NOMO-1 treated with DMSO at 0.1 percent for 48 hours (cell line): ENCODE data around the gene PTPN4.

Experiments
- DNase-seq: peaks from one replicate; lab custom pipeline; 2025; ENCODE audit not compliant: unreplicated experiment; lab: John Stamatoyannopoulos, UW

Gene PTPN4

DNA sequence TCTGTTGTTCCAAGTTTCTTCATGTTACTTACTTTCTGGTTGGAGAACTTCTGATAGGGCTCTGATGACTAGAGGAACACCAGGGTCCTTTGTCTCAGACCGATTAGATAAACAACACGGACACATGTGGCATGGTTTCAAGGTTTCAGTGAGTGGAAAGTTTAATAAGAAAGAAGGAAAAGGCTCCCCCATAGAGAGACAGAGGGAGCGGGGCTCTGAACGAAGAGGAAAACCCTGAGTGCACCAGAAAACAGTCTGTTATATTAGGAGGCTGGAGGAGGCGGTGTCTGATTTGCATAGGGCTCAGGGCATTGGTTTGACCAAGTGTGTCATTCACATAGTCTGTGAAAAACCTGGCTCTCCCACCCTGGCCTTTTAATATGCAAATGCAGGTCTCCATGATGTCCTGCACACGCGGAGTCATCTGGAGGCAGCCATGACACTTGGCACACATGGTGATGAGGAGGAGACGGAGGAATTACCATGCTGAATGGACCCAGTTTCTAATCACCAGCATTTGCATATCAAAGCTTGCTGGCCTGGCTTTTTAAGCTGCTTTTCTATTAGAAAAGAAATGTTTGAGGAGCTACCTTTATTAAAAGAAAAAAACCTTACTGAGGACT is 94.2 kb downstream of the PTPN4 start:
- DNase-seq = no peak

DNA sequence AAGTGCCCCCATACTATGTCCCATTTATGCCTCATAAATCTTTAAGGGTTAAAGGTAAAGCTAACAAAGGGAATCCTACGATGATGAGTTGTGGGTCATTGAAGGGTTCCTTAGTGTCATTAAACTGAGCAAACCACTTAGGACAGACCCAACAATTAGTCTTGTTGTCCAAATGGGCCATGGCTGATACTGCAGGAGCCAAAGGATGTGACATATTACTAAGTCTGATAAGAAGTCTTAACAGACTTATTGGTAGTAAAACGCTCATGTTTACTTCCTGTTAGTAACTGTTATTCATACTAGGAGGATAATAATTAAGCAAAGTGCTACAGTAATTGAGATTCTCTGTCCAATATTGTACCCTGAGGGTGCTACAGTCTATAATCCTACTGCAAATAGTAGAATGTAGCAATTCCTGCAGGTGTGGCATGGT is 96.8 kb downstream of the PTPN4 start:
- no peak for DNase-seq

DNA sequence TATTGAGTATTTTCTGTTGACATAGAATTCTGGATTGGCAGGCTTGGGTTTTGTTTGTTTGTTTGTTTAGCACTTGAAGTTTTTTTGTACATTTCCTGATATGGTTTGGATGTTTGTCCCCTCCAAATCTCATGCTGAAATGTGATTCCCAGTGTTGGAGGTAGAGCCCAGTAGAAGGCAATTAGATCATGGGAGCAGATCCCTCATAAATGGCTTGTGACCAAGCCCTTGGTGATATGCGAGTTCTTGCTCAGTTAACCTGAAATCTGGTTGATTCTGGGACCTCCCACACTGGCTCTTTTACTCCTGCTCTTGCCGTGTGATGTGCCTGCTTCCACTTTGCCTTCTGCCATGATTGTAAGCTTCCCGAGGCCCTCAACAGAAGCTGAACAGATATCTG is 98.0 kb downstream of the PTPN4 start:
- DNase-seq = no peak

DNA sequence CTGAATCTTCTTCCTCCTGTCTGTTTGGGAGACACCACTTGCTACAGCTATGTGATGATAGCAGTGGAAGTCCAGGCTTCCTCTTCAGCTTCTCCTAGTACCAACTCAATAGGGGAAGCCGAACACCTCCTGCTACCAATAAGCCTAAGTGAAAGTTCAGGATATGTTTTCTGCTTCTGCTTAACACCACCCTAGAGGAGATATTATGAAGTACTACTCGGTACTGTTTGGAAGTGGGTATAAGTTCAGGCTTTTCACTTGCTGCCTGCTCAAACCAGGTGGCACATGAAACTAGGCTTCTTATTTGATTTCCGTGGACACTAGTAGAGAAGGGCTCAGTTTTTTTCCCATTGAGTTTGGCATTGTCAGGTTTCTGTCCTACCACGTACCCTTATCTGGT is 99.8 kb downstream of the PTPN4 start:
- no peak for DNase-seq

DNA sequence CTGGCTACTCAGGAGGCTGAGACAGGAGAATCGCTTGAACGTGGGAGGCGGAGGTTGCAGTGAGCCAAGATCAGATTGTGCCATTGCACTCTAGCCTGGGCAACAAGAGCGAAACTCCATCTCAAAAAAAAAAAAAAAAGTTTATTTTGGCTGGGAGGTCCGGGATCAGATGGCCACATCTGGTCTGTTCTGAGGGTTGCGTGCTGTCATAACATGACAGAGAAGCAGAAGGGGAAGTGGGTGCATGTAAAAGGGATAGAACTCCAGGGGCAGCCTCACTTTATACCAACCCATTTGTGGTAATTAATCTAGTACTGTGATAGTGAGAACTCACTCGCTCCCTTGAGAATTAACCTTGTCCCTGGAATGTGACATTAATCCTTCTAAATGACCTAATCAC is 101.2 kb downstream of the PTPN4 start:
- peak; percentile 12 for DNase-seq

DNA sequence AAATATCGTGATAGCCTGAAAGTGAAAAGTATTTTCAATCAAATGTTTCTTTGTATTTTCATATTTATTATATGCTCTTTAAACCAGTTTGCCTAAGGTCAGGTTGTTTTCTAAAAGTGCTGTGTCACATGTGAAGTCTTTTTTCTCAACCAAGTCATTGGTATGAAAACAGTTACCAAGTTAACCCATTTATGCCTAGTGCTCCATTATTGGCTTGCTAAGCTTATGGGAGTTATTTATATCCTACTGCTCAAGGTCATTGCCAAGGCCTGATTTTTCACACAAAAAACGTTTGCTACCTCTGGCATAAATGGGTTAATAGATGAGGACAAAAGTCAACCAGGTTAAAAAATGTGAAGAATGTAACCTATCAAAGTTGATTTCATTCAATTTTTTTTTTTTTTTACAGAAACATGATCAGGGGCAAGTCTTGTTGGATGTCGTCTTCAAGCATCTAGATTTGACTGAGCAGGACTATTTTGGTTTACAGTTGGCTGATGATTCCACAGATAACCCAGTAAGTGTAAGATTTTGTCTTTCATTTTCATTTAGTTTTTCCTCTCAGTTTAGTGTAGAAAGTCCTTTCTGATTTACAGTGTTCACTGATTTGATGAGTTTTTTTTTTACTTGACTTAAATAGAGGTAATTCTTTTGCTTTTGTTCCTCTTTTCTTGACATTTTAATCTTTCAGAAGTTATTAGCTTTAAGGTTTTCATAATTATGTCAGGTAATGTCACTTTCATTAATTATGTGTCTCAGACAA is 102.6 kb downstream of the PTPN4 start:
- DNase-seq = peak; percentile 4

DNA sequence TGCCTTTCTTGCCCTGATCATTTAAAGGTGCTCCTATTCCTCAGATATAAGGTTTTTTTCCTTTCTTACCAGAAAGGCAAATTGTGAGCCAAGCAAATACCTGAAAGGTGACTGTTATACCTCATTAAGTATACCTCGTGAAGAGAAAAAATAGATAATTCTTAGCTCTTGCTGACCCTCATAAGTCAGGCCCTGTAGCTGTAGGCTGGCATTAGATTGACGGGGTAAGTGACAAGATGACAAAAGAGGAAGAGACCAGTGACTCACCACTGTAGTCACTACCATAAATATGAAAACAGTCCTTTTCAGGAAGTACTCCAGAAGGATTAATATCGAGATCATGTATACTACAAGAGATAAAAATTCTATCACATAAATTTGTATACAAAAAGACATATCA is 104.6 kb downstream of the PTPN4 start:
- peak; percentile 84 for DNase-seq

DNA sequence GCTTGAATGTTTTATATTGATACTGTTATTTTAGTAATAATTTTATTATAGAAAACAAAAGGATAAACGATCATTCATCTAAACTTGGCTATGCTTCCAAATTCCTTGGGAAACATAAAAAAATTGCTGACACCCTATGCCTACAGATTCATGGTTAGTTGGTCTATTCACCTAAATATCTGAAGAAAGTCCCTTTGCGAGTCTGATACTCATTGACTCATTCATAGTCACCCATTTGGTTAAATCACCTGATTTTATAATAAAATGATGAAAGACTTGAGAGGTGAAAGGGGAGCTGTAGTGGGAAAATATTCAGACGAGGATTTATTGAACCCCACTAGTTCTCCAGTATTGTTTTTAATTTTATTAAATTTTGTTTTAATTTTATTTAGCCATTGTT is 112.0 kb downstream of the PTPN4 start:
- no peak for DNase-seq

DNA sequence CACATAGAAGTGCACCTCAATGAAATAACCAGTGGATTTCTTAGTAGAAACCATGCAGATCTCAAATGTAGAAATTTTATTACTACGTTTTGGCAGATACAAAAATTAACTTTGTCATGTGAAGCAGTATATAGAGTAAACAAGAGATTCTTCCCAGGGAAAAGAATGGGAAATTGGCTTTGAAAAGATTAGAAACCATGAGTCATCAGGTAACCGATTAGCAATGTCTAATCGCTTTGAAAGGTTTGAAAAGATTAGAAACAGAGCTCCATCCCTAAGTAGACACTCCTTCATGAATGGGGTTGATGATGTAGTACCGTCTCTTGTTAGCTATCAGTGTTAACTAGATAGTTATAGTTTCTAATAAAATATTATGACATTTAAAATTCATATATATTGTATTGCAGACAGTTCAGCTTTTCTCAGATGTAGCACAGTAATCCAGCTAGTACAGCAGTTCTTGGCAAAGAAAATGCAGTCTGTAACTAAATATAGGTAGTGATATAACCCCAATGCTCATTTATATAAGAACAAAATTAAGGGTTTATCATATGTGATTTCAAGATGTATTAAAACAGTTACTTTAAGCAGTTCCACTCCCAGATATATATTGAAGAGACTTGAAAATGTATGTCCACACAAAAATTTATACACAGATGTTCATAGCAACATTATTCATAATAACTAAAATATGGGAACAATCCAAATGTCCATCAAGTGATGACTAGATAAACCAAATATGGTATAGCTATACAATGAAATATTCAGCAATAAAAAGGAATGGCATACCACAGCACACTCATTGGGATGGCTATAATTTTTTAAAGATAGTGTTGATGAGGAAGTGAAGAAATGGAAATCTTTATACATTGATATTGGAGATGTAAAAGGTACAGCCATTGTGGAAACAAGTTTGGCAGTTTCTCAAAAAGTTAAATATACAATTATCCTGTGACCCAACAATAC is 113.9 kb downstream of the PTPN4 start:
- DNase-seq = no peak

DNA sequence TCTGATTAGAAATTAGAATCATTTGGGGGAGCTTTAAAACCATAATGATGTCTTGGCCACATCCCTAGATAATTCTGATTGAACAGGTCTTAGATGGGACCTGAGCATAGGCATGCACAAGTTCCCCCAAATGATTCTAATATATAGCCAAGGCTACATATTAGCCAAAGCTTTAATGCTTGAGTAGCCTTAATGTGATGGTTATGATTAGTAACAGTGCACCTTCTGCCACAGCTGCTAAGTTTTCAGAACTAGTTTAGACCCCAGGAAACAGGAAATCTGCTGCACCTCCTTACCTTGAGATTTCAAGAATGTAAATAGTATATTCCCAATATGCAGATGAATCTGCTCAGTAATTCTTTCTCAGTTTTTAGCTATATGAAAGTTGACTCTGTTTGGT is 119.8 kb downstream of the PTPN4 start:
- no peak for DNase-seq

DNA sequence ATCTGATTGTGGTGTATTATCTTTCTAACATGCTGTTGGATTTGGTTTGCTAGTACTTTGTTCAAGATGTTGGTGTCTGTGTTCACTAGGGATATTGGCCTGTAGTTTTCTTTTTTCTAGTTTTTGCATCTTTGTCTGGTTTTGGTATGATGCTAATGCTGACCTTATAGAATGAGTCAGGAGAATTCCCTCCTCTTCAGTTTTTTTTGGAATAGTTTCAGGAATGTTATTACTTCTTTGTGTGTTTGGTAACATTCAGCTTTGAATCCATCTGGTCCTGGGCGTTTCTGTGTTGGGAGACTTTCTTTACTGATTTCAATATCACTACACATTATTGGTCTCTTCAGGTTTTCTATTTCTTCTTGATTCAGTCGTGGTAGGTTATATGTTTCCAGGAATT is 129.0 kb downstream of the PTPN4 start:
- DNase-seq = no peak

DNA sequence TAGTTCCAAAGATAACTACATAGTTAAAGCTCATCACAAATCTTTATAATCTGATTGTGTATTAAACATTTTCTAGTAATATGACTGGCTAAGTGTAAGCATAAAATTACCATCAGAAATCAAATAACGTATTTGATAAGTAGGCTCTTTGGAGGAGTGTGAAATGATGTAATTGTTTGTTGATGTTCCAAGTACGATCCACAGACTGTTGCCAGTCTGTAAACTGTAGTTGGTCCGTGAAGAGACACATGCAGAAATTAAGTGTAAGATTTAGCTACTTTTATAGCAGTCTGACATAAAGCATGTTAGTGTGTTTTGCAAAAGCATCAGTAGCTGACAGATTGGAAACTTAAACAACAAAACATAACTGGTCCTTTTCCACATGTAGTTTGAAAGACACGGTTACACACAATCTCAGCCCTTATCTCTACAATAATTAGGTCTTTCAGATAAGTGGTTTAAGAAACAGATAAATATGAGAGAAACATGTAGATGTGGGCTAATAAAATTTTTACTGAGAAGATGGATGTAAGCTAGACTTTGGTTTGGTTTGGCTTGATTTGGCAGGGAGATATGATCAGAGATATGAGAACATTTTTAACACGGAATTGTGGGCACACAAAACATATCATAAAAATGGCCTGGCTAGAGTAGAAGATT is 138.1 kb downstream of the PTPN4 start:
- no peak for DNase-seq

DNA sequence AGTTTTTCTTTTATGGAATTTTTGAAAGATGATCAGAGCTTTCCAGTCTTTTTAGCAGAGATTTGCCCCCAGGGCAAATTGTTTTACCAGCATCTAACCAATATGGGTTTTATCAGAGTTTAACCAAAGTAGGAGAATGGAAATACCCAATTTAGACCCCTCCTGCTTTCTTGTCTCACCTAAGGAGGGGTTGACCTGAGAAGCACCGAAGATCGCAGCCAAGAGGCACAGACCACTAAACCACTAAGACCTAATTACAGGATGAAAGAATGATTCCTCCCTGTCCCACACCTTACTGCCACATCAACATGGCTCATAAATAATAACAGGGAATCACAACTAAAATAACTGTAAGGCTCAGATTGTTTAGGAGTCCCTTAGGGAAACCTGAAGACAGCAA is 141.3 kb downstream of the PTPN4 start:
- DNase-seq = no peak

DNA sequence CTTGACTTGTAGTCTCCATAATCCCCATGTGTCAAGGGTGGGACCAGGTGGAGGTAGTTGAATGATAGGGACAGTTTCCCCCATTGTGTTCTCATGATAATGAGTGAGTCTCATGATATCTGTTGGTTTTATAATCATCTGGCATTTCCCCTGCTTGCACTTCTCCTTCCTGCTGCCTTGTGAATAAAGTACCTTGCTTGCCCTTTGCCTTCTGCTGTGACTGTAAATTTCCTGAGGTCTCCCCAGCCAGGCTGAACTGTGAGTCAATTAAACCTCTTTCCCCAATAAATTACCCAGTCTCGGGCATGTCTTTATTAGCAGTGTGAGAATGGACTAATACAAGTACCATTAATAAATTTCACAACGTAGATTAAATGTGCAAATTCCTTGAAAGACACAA is 150.8 kb downstream of the PTPN4 start:
- no peak for DNase-seq

DNA sequence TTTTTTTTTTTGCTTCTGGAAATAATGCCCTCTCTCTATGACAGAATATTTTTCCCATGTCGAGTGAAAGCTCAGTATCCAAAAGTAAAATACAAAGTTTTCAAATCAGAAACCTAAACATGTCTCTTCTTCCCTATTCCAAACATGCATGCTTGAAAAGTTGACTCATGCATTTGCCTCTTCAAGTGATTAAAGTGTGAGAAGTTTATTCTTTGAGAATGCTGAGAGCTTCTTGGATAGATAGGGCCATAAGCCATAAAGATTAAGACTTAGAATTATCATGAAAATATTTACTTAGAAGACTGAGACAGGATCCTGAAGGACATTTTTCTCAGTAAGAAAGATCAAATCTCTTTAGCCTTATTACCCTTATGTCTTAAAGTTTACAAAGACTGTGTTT is 154.5 kb downstream of the PTPN4 start:
- DNase-seq = no peak

DNA sequence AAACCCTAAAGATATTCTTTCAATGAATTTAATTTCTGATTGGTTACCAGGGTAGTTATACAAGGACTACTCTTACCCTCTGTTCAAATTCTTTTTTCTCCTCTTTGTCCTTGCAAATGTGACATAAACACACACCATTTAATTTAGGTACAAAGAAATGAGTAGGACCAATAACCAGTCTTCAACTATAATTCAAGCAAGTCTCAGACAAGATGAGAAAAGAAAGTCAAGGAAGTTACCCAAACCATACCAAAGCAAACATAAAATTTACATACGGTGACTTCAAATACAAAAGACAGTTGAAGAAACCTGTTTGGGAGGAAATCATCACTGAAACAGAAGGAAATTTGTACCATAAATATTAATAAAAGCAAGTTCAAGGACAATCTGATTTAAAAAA is 162.1 kb downstream of the PTPN4 start:
- DNase-seq = no peak

DNA sequence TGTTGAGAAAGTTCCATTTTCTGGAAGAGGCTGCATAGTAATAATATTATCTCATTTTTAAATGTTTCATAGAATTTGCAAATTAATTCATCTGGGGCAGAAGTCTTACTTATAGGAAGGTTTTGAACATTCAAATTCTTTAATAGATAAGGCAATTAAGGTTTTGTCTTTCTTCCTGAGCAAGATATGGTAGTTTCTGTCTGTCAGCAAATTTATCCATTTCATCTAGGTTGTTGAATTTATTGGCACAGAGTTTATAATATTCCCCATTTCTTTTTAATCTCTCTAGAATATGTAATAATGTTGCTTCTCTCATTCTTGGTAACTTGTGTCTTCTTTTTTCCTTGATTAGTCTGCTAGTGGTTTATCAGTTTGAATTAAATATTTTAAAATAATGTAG is 163.0 kb downstream of the PTPN4 start:
- no peak for DNase-seq

DNA sequence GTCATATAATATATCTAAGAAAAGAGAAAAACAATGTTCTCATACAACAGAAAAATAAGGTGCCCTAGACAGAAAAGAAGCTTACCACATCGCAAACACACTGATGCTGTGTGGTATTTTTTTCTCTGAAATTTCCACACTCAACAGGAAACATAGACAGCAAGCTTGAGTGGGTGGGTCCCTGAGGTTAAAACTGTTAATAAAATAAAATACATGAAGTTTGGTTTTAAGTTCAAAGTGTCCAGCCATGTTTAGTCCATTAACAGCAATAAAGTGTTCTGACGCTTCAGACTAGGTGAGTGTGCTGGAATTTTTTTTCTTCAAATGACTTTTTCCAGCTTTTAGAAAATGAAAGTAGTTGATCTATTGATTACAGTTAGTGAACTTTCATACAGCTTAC is 169.8 kb downstream of the PTPN4 start:
- DNase-seq = no peak

DNA sequence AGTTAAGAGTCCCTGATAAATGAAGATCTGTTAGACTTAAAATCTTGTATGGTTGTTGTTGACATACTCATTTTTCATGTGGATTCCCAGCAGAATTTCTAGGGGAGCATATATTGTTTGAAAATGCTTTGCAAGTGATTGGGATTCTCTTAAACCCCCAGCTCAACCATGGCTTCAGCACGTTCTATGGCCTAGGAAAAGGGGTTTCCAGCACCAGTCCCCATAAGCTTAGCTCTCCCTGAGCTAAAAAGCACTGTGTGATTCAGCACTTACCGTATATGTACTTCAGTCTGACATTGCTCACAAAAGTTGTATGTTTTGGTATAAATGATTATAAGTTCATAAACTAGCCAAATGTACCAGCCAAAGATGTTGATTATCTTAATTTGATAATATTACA is 173.1 kb downstream of the PTPN4 start:
- DNase-seq = no peak

DNA sequence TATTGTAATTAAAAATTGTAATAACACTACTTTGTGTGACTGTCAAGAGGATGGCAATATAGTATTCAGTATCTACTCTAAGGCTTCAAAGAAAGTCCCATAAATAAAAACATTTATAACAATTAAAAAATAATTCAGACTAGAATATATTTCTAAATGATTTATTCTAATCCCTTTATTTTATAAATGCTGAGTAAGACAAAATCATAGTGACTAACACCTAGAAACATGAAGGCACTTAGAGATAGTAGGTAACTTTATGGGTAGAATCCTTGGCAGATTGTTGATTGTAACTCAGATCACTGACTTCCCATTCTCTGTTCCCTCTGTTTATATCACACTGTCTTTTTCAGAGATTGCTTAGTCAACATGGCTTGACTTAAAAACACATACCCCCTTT is 174.6 kb downstream of the PTPN4 start:
- DNase-seq = no peak

DNA sequence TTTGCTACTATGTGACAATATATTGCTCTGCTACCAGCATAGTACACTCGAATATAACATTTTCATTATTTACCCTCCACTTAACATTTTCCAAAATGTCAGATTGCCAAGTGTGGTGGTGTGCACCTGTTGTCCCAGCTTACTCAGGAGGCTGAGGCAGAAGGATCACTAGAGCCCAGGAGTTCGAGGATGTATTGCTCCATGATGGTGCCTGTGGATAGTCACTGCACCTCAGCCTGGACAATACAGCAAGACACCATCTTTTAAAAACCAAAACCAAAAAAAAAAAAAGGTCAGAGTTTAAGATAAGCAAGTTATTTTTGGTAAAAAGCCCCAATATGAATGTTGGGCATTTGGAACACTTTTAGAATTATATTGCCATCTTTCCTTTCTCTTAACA is 178.0 kb downstream of the PTPN4 start:
- DNase-seq = no peak
